Measurements from ENCODE around the gene CEP76. TPM values are rescaled to one million over a fixed set of nuclear protein-coding genes. Genes with fewer than 3 reads are reported as not detected.

CEP76 gene
- total RNA-seq, 1 experiment from 2014 or later: 22.3 TPM

- TF ChIP-seq, protein P1, sequence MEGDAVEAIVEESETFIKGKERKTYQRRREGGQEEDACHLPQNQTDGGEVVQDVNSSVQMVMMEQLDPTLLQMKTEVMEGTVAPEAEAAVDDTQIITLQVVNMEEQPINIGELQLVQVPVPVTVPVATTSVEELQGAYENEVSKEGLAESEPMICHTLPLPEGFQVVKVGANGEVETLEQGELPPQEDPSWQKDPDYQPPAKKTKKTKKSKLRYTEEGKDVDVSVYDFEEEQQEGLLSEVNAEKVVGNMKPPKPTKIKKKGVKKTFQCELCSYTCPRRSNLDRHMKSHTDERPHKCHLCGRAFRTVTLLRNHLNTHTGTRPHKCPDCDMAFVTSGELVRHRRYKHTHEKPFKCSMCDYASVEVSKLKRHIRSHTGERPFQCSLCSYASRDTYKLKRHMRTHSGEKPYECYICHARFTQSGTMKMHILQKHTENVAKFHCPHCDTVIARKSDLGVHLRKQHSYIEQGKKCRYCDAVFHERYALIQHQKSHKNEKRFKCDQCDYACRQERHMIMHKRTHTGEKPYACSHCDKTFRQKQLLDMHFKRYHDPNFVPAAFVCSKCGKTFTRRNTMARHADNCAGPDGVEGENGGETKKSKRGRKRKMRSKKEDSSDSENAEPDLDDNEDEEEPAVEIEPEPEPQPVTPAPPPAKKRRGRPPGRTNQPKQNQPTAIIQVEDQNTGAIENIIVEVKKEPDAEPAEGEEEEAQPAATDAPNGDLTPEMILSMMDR (conservative IDR thresholded peaks at IDR 0.05; ENCODE audit: low read depth, low read length): no peak
- TF ChIP-seq EZH2 (IDR thresholded peaks at IDR 0.05; ENCODE audit: borderline replicate concordance, low read depth, low read length, poor library complexity, severe bottlenecking): no peak
- intact Hi-C loops (cut with micrococcal nuclease; ENCODE audit: unreplicated experiment): no loop called here
- POLR2A ChIA-PET (ENCODE audit: low non-redundant PET): no interaction called here
- H3K27me3 ChIP-seq (replicated peaks; ENCODE audit: insufficient read depth, low read depth, low read length, poor library complexity): no peaks in the 10 kb centered on the region
- no peaks in the 10 kb centered on the region for H3K9me3 ChIP-seq (ENCODE audit: low read depth, low read length, poor library complexity, severe bottlenecking)
- DNase-seq (ENCODE audit: low spot score): no peak
- H3K27ac ChIP-seq (ENCODE audit: low read depth, low read length, poor library complexity, severe bottlenecking): no peak overlapping the region
- no peaks in the 10 kb centered on the region for H3K4me1 ChIP-seq (ENCODE audit: insufficient read depth, low read length, poor library complexity, severe bottlenecking)
- no peak overlapping the region for H3K4me3 ChIP-seq (ENCODE audit: low read depth, low read length, poor library complexity, severe bottlenecking)
- no peaks in the 10 kb centered on the region for H3K36me3 ChIP-seq (ENCODE audit: insufficient read depth, low read length, poor library complexity, severe bottlenecking)
- CTCF ChIA-PET: no interaction called here
- BruUV-seq (replicated peaks): no TSS peak
Observed at GRCh38 chr18:12637901-12638643, 64.5 kb downstream of the CEP76 start.

- intact Hi-C loops (cut with micrococcal nuclease; ENCODE audit: unreplicated experiment): no loop called here
- Histone ChIP-seq H3K36me3 (ENCODE audit: insufficient read depth, low read length, poor library complexity, severe bottlenecking) (no peaks in the 10 kb centered on the region), H3K9me3 (ENCODE audit: low read depth, low read length, poor library complexity, severe bottlenecking) (no peaks in the 10 kb centered on the region), H3K4me3 (ENCODE audit: low read depth, low read length, poor library complexity, severe bottlenecking) (no peak overlapping the region), H3K27ac (ENCODE audit: low read depth, low read length, poor library complexity, severe bottlenecking) (no peak overlapping the region), H3K4me1 (ENCODE audit: insufficient read depth, low read length, poor library complexity, severe bottlenecking) (no peaks in the 10 kb centered on the region), H3K27me3 (replicated peaks; ENCODE audit: insufficient read depth, low read depth, low read length, poor library complexity) (no peaks in the 10 kb centered on the region)
- TF ChIP-seq EZH2 (IDR thresholded peaks at IDR 0.05; ENCODE audit: borderline replicate concordance, low read depth, low read length, poor library complexity, severe bottlenecking): no peak
- TF ChIP-seq, protein P1 (conservative IDR thresholded peaks at IDR 0.05; ENCODE audit: low read depth, low read length): no peak
- DNase-seq (ENCODE audit: low spot score): no peak
- ChIA-PET POLR2A (ENCODE audit: low non-redundant PET) (interaction anchor here (0.7 kb wide), 1 partner anchor 323 kb away, joined by 13 read pairs; no protein-coding TSS in a partner anchor), CTCF (no interaction called here)
- no TSS peak for BruUV-seq (replicated peaks)
Observed at GRCh38 chr18:12637393-12637792, 65.1 kb downstream of the CEP76 start.

GRCh38 chr18:12631831-12632477 lies 70.6 kb downstream of the CEP76 start:
- H3K27me3 ChIP-seq (replicated peaks; ENCODE audit: insufficient read depth, low read depth, low read length, poor library complexity): no peaks in the 10 kb centered on the region
- no peaks in the 10 kb centered on the region for H3K9me3 ChIP-seq (ENCODE audit: low read depth, low read length, poor library complexity, severe bottlenecking)
- peaks cover 17% of the 10 kb centered on the region for H3K4me1 ChIP-seq (ENCODE audit: insufficient read depth, low read length, poor library complexity, severe bottlenecking)
- H3K4me3 ChIP-seq (ENCODE audit: low read depth, low read length, poor library complexity, severe bottlenecking): no peak overlapping the region
- no peaks in the 10 kb centered on the region for H3K36me3 ChIP-seq (ENCODE audit: insufficient read depth, low read length, poor library complexity, severe bottlenecking)
- intact Hi-C loops (cut with micrococcal nuclease; ENCODE audit: unreplicated experiment): no loop called here
- TF ChIP-seq, protein P1 (conservative IDR thresholded peaks at IDR 0.05; ENCODE audit: low read depth, low read length): no peak
- no peak for TF ChIP-seq EZH2 (IDR thresholded peaks at IDR 0.05; ENCODE audit: borderline replicate concordance, low read depth, low read length, poor library complexity, severe bottlenecking)
- H3K27ac ChIP-seq (ENCODE audit: low read depth, low read length, poor library complexity, severe bottlenecking): no peak overlapping the region
- ChIA-PET POLR2A (ENCODE audit: low non-redundant PET) (no interaction called here), CTCF (no interaction called here)
- BruUV-seq (replicated peaks): no TSS peak
- DNase-seq (ENCODE audit: low spot score): no peak
